ENCODE measurements around the gene ING3.

GRCh38 chr7:121026159-121026558, 75.6 kb downstream of the ING3 start:
- TF ChIP-seq CTCF (IDR thresholded peaks at IDR 0.05; ENCODE audit: low read depth, low read length) (no peak), EZH2phosphoT487 (IDR thresholded peaks at IDR 0.05; ENCODE audit: low read depth) (no peak)

Measured in OCI-LY3 (cell line).